Ascending aorta (tissue), 2 donors: ENCODE data around the gene ZDHHC19. TPM values are rescaled to one million over a fixed set of nuclear protein-coding genes. Genes with fewer than 3 reads are reported as not detected.

Experiments
- DNase-seq, 2 donors: peaks; one replicate each; pipeline ENCODE4 v3.0.0-alpha.2; 2019; ENCODE audit warnings: low spot score in 2 of 2
- H3K27ac ChIP-seq, 2 donors: fragments of 200-600 bp; sonication (generic); one replicate each; pipeline ENCODE4 v1.5.1; 2016 to 2017; ENCODE audit warnings: mild to moderate bottlenecking in 1 of 2
- H3K27me3 ChIP-seq: fragments of 200-600 bp; sonication (generic); one replicate; pipeline ENCODE4 v1.5.1; 2017
- H3K36me3 ChIP-seq, 2 donors: fragments of 200-600 bp; sonication (generic); one replicate each; pipeline ENCODE4 v1.5.1; 2016
- H3K4me1 ChIP-seq, 2 donors: fragments of 200-600 bp; sonication (generic); one replicate each; pipeline ENCODE4 v1.5.1; 2016 to 2017; ENCODE audit warnings: mild to moderate bottlenecking in 1 of 2
- H3K4me3 ChIP-seq, 2 donors: fragments of 200-600 bp; sonication (generic); one replicate each; pipeline ENCODE4 v1.5.1; 2016 to 2017; ENCODE audit warnings: mild to moderate bottlenecking in 1 of 2
- H3K9me3 ChIP-seq, 2 donors: fragments of 200-600 bp; sonication (generic); one replicate each; pipeline ENCODE4 v1.5.1; 2016
- intact Hi-C: fragments of 100-400 bp; cut with DNase I; formaldehyde crosslinking; loops from one replicate; pipeline ENCODE4 v1.15.1; 2023
- total RNA-seq: library from RNA; depleted of rRNA; stranded (reverse); fragments of >200 nt; gene quantifications from one replicate; pipeline ENCODE4 v1.1.0, GENCODE V29; 2016
- TF ChIP-seq, protein P1 (sequence below), 3 experiments: fragments of 200-600 bp in 2 of 3; fragments of 450-650 bp in 1 of 3; sonication (generic) in 2 of 3; IDR thresholded peaks; one replicate each; pipeline ENCODE4 v1.5.1; 2016 to 2019; ENCODE audit warnings: antibody characterized with exemption in 3 of 3, mild to moderate bottlenecking in 1 of 3, moderate library complexity in 1 of 3

ZDHHC19 gene
- total RNA-seq, 1 donor from 2014 or later, result not detected

DNA sequence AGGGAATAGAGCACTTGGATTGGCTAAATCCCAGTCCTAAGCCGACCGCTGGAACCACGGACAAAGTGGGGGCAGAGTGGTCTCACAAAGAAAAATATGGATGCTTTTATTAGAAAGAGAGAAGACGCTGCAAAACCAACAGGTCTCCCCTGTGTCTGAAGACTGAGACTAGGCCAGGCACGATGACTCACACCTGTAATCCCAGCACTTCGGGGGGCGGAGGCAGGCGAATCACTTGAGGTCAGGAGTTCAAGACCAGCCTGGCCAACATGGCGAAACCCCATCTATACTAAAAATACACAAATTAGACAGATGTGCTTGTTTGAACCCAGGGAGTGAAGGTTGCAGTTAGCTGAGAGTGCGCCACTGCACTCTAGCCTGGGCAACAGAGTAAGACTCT, 61.8 kb downstream of the ZDHHC19 start:
- no peak overlapping the region for H3K27ac ChIP-seq
- TF ChIP-seq, protein P1, sequence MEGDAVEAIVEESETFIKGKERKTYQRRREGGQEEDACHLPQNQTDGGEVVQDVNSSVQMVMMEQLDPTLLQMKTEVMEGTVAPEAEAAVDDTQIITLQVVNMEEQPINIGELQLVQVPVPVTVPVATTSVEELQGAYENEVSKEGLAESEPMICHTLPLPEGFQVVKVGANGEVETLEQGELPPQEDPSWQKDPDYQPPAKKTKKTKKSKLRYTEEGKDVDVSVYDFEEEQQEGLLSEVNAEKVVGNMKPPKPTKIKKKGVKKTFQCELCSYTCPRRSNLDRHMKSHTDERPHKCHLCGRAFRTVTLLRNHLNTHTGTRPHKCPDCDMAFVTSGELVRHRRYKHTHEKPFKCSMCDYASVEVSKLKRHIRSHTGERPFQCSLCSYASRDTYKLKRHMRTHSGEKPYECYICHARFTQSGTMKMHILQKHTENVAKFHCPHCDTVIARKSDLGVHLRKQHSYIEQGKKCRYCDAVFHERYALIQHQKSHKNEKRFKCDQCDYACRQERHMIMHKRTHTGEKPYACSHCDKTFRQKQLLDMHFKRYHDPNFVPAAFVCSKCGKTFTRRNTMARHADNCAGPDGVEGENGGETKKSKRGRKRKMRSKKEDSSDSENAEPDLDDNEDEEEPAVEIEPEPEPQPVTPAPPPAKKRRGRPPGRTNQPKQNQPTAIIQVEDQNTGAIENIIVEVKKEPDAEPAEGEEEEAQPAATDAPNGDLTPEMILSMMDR (IDR thresholded peaks at IDR 0.05), result no peak
- no peak for DNase-seq

More for the DNA sequence above, 61.8 kb downstream of the ZDHHC19 start:
- Histone ChIP-seq H3K4me3 (no peak overlapping the region), H3K27me3 (no peaks in the 10 kb centered on the region), H3K36me3 (no peaks in the 10 kb centered on the region), H3K9me3 (no peaks in the 10 kb centered on the region), H3K4me1 (no peaks in the 10 kb centered on the region)
- intact Hi-C loops, result no loop called here

Other genes starting within 250 kb of the ZDHHC19 start
- 30.1 TPM for gene TFRC, start 129.3 kb downstream of the ZDHHC19 start, total RNA-seq
- gene SLC51A, start 5.1 kb upstream of the ZDHHC19 start, total RNA-seq, result not detected
- gene PCYT1A, start 76.3 kb upstream of the ZDHHC19 start, total RNA-seq, result 30.7 TPM
- not detected for gene DYNLT2B, start 106.8 kb upstream of the ZDHHC19 start, total RNA-seq
- not detected for gene TM4SF19, start 127.0 kb upstream of the ZDHHC19 start, total RNA-seq
- 7.2 TPM for gene UBXN7, start 221.0 kb upstream of the ZDHHC19 start, total RNA-seq